Heart right ventricle (tissue), 16 donors: ENCODE results near the gene TRIM47. TPM values are rescaled to one million over a fixed set of nuclear protein-coding genes. Genes with fewer than 3 reads are reported as not detected.

Experiments
- ATAC-seq, 8 donors: fragments of 200-7000 bp; cut with Tn5 transposase; one replicate each; pipeline ENCODE4 v1.9.1; 2020; ENCODE audit warnings: mild to moderate bottlenecking in 8 of 8, moderate library complexity in 8 of 8, moderate number of reproducible peaks in 1 of 8
- DNase-seq, 2 donors: peaks; one replicate each; pipeline ENCODE4 v3.0.0-alpha.2; 2020
- H3K27ac ChIP-seq, 10 donors: fragments of 200-600 bp; sonication (generic) in 2 of 10; one replicate each; pipeline versions ENCODE4 v1.5.0 to v1.8.0; 2020 to 2022; ENCODE audit warnings: mild to moderate bottlenecking in 3 of 10
- H3K27me3 ChIP-seq, 7 donors: fragments of 200-600 bp; one replicate each; pipeline ENCODE4 v1.8.0; 2021 to 2022; ENCODE audit warnings: mild to moderate bottlenecking in 2 of 7
- H3K36me3 ChIP-seq, 9 donors: fragments of 200-600 bp; sonication (generic) in 1 of 9; one replicate each; pipeline versions ENCODE4 v1.5.0 to v1.8.0; 2020 to 2022; ENCODE audit warnings: mild to moderate bottlenecking in 2 of 9
- H3K4me1 ChIP-seq, 9 donors: fragments of 200-600 bp; sonication (generic) in 1 of 9; one replicate each; pipeline versions ENCODE4 v1.5.0 to v1.8.0; 2020 to 2022; ENCODE audit warnings: mild to moderate bottlenecking in 4 of 9
- H3K4me3 ChIP-seq, 10 donors: fragments of 200-600 bp; sonication (generic) in 2 of 10; one replicate each; pipeline versions ENCODE4 v1.5.0 to v1.8.0; 2020 to 2022; ENCODE audit warnings: mild to moderate bottlenecking in 7 of 10, moderate library complexity in 2 of 10
- H3K9me3 ChIP-seq, 11 donors: fragments of 200-600 bp in 10 of 11; sonication (generic) in 2 of 11; one replicate each; pipeline versions ENCODE4 v1.5.0 to v1.8.0; 2013 to 2022; ENCODE audit warnings: mild to moderate bottlenecking in 2 of 11, control low read depth in 1 of 11, moderate library complexity in 1 of 11
- WGBS, 2 donors: extraction: QIAGEN DNeasy Blood & Tissue Kit; methylation state at CpG; one replicate each; pipeline ENCODE4 v1.1.7; 2013; ENCODE audit warnings: inconsistent platforms in 1 of 2; 5-methylcytosine and 5-hydroxymethylcytosine counted together
- intact Hi-C, 10 donors: fragments of 100-400 bp; cut with DNase I; formaldehyde crosslinking; loops; one replicate each; pipeline versions ENCODE4 v1.11.1 to v1.14.2; 2022
- polyA plus RNA-seq, 2 donors: library from polyadenylated mRNA; stranded (reverse); fragments of 200-250 nt; gene quantifications; one replicate each; pipeline ENCODE4 v1.2.3, GENCODE V29; 2013
- total RNA-seq, 10 donors: library from RNA; stranded (reverse); fragmentation: NEBNext Ultra II Directional in 3 of 10; extraction: Animal tissue kit (Norgen Biotek cat#: 25700) in 3 of 10; gene quantifications; one replicate each; pipeline versions ENCODE4 v1.2.1 to v1.2.4, GENCODE V29; 2021 to 2023
- TF ChIP-seq, protein P1 (sequence below), 9 donors: fragments of 200-600 bp; sonication (generic) in 2 of 9; IDR thresholded peaks; one replicate each; pipeline versions ENCODE4 v1.5.0 to v1.8.0; 2021 to 2022; ENCODE audit warnings: antibody characterized with exemption in 9 of 9, mild to moderate bottlenecking in 5 of 9, moderate library complexity in 1 of 9
- donor health status: Arrhythmogenic right ventricular cardiomyopathy.
- donor health status: ischemic (EF 13 %, LVEDD 7.1; RV severe dilation, severe dysfunction).
- donor health status: healthy with polysubstance abuse.
- donor health status: DM: no; HTN: yes; CAD: no.
- donor health status: DM: no; HTN: no; CAD: no.
- donor health status: ischemic (EF 25% LVEDD 6.9; RV normal size, moderate dysfunction).
- donor health status: ischemic (EF 25% LVEDD 5.7; RV mildly dilated, moderate dysfunction).
- donor health status: healthy.
- donor health status: DM: yes; HTN: yes; CAD: no.
- donor health status: Ischemic cardiomyopathy.
- donor health status: ischemic (EF 35%, LVEDD 5.7; RV mildly dilated, moderate dysfunction).
- donor health status: nonischemic (EF 11% LVEDD 7.7; RV severe dilation, severe dysfunction).
- donor health status: DM: yes; HTN: yes; CAD: no.
- donor health status: PGD.
- donor health status: ischemic (EF 29% LVEDD 5.4; RV normal size, mild dysfunction).
- donor health status: nonischemic (EF 23%, LVEDD 6.1; RV moderate dilation, normal function).

TRIM47 gene
- total and polyA plus RNA-seq, 12 donors: 9.3 to 53.1 (median 22.5) TPM

GRCh38 chr17:75875940-75876189 lies 2.5 kb downstream of the TRIM47 start:
- peaks cover 0 to 30% (median 10%) of the 10 kb centered on the region in 9 donors for H3K36me3 ChIP-seq
- peaks cover 0 to 18% (median 0%) of the 10 kb centered on the region in 7 donors for H3K27me3 ChIP-seq
- DNase-seq (peak; percentile 46 to 49), ATAC-seq (peak in 4 of 8 donors; percentile 3 to 27 (median 8))
- peak overlapping the region; percentile 77 to 100 (median 96) for H3K27ac ChIP-seq
- peaks cover 33 to 70% (median 55%) of the 10 kb centered on the region in 9 donors for H3K4me1 ChIP-seq
- intact Hi-C loops: loop anchor here in 5 of 10 donors (2.0 to 10.0 kb wide), 5 partner anchors 91 to 101 kb away; partner anchors contain the start of gene UNK (in 2 of the 5)
- WGBS, 2 donors: 44 to 53% methylated on average over 5 of the region's 5 CpGs
- H3K4me3 ChIP-seq: peak overlapping the region in 9 of 10 donors; percentile 58 to 87 (median 74)
- TF ChIP-seq, protein P1, sequence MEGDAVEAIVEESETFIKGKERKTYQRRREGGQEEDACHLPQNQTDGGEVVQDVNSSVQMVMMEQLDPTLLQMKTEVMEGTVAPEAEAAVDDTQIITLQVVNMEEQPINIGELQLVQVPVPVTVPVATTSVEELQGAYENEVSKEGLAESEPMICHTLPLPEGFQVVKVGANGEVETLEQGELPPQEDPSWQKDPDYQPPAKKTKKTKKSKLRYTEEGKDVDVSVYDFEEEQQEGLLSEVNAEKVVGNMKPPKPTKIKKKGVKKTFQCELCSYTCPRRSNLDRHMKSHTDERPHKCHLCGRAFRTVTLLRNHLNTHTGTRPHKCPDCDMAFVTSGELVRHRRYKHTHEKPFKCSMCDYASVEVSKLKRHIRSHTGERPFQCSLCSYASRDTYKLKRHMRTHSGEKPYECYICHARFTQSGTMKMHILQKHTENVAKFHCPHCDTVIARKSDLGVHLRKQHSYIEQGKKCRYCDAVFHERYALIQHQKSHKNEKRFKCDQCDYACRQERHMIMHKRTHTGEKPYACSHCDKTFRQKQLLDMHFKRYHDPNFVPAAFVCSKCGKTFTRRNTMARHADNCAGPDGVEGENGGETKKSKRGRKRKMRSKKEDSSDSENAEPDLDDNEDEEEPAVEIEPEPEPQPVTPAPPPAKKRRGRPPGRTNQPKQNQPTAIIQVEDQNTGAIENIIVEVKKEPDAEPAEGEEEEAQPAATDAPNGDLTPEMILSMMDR (IDR thresholded peaks at IDR 0.05): no peak
- H3K9me3 ChIP-seq: no peaks in the 10 kb centered on the region

GRCh38 chr17:75875182-75875939 lies 3.0 kb downstream of the TRIM47 start:
- ATAC-seq: peak in 1 of 8 donors; percentile 0
- peaks cover 33 to 75% (median 58%) of the 10 kb centered on the region in 9 donors for H3K4me1 ChIP-seq

DNA sequence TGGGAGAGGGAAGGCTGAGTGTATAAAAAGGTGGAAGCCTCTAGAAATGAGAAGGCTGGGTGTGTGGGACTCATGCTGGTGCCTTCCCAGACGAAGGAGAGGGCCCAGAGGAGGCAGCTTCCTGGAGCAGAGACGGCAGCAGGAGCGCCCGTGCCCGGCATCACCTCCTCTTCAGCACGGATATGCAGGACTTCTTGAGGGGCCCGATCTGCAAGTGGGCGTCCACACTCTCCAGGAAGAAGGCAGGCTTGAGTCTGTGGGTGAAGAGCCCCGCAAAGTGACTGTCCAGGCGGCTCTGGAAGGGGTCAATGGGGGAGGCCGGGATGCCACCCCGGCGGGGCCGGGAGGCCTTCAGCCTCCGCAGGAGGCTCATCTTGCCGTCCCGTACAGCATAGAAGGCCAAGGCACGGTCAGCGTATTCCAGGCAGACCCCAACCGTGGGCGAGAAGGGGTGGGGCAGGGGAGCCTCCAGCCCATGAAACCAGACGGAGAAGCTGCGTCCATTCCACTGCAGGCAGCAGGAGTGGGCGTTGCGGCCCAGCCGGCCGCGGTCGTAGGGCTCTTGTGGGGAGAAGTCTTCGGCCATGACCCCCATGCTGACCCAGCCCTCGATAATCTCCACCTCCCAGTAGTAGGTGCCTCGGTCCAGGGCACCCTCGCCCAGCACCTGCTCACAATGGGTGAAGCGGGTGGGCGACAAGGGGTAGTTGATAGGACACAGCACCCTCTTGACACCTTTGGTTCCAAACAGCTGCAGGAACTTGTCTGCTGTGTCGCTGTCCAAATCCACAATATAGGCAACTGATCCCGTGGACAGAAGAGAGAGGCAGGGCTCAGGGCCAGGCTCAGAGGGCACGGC lies 3.8 kb downstream of the TRIM47 start:
- Histone ChIP-seq H3K4me3 (no peak overlapping the region), H3K36me3 (peaks cover 0 to 30% (median 10%) of the 10 kb centered on the region in 9 donors), H3K4me1 (peaks cover 33 to 83% (median 63%) of the 10 kb centered on the region in 9 donors), H3K27ac (peak overlapping the region; percentile 57 to 100 (median 96)), H3K9me3 (no peaks in the 10 kb centered on the region), H3K27me3 (peaks cover 0 to 18% (median 0%) of the 10 kb centered on the region in 7 donors)
- TF ChIP-seq, protein P1 (IDR thresholded peaks at IDR 0.05): no peak
- intact Hi-C loops: loop anchor here in 3 of 10 donors (5.0 to 10.0 kb wide), 3 partner anchors 92 to 100 kb away; partner anchors contain the start of gene UNK (in 1 of the 3)
- DNase-seq (no peak), ATAC-seq (no peak)
- 92 to 94% methylated on average over 38 of the region's 38 CpGs for WGBS, 2 donors

More at GRCh38 chr17:75875182-75875939, 3.0 kb downstream of the TRIM47 start:
- Histone ChIP-seq H3K36me3 (peaks cover 0 to 30% (median 10%) of the 10 kb centered on the region in 9 donors), H3K4me3 (peak overlapping the region in 7 of 10 donors; percentile 65 to 87 (median 78)), H3K9me3 (no peaks in the 10 kb centered on the region), H3K27me3 (peaks cover 0 to 18% (median 0%) of the 10 kb centered on the region in 7 donors), H3K27ac (peak overlapping the region; percentile 77 to 100 (median 96))
- 60 to 70% methylated on average over 18 of the region's 18 CpGs for WGBS, 2 donors
- peak in 1 of 2 donors; percentile 48 for DNase-seq
- intact Hi-C loops: loop anchor here in 3 of 10 donors (5.0 to 10.0 kb wide), 3 partner anchors 93 to 101 kb away; partner anchors contain the start of gene UNK (in 1 of the 3)
- TF ChIP-seq, protein P1 (IDR thresholded peaks at IDR 0.05): no peak
